Renal cortical epithelial cell (primary cell): ENCODE data around the gene PSMD8. TPM values are rescaled to one million over a fixed set of nuclear protein-coding genes. Genes with fewer than 3 reads are reported as not detected.
"Not testable (repeated sequence)": the region's sequence is repeated elsewhere in the genome, so short reads cannot be mapped to it uniquely, and the experiment has no call there.

Experiments used
- DNase-seq: peaks from one replicate; pipeline ENCODE4 v3.0.0-alpha.2; 2011; ENCODE audit warnings: low read depth
- total RNA-seq: library from RNA; depleted of rRNA; stranded (reverse); fragments of >200 nt; gene quantifications from 2 replicates; pipeline ENCODE4 v1.2.3, GENCODE V29; 2014

Gene PSMD8
- total RNA-seq, 1 donor from 2014 or later = 206 TPM

- DNase-seq = peak; percentile 92
These were observed 13.4 kb downstream of the PSMD8 start, which contains the start of gene GGN for GRCh38 chr19:38387550-38388348. Gene GGN (minus strand): TSS chr19:38388034. CDS start chr19:38387261, 773 bp downstream.

- DNase-seq = no peak
These were observed 14.2 kb downstream of the PSMD8 start, which contains the start of gene SPRED3 for GRCh38 chr19:38388349-38389100. Gene SPRED3 (plus strand): TSS chr19:38388697. CDS start chr19:38390303, 1,606 bp downstream.

DNA sequence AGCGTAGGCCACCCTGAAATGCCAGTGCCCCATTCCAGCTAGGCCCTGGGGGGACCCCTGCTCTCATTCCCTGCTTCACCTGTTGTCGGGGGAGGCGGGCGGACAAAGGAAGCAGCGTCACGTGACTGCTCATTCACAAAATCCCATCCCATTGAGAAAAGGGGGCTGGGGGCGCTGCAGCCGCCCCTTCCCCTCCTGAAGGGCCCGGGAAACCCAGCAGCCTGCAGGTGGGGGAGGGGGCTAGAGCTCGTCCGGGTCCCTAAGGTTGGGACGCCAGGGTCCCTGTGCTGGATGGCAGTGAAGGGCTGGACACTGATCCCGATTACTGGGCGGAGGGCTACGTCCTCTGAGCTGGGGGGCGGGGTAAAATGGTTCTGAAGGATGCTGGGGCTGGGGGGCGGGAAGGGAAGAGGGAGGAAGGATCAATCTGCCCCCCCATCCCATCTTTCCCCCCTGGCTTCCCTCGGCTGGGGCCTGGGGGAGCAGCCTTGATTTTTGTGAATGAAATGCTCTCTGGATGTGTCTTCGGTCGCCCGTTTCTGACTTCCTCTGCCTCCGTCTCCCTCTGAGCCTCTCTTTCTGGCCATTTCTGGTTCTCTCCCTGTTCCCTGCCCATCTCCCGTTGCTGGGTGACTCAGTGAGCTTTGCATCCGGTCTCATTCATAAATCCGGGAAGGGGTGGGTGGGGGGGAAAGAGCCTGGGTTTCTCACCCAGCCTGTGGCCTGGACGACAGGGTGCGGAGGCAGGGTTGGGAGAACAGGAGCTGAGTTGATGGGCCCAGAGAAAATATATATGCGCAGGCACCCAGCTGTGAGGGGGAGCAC, 14.9 kb downstream of the PSMD8 start:
- peak; percentile 75 for DNase-seq

DNA sequence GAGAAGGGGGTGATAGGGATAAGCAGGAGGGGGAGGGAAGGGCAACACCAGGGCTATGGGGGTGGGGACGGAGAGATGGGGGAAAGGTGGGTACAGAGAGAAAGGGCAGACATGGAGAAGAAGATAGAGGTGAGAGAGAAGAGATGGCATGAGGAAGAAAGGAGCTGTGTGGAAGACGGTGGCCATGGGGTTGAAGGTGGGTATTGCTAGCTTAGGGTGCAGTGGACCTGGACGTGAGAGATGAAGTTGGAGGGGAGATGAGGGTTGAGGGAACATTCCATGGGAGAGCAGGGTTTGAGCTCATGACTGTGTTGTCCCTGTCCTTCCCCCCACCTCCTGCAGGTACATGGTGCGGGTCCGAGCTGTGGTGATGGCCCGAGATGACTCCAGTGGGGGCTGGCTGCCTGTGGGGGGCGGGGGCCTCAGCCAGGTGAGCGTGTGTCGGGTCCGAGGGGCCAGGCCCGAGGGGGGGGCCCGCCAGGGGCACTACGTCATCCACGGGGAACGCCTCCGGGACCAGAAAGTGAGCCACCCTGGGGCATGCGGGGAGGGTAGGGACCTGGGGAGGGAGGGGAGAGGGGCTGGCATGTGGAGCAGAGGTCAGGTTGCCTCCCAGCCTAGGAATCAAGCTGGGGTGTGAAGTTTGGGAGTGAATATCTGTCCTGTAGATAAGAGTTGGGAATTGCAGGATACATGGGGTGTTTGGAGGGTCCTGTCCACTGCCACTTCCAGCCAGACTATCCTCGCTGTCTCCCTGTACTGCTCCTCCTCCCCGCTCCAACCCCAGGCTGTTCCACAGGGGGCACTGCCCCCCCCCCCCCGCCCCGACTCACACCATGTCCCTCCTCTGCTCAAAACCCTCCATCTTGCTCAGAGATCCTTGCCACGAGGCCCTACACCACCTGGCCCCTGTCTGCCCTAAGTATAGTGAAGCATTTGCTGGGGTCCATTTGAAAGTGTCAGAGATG, 15.9 kb downstream of the PSMD8 start:
- DNase-seq = no peak

DNA sequence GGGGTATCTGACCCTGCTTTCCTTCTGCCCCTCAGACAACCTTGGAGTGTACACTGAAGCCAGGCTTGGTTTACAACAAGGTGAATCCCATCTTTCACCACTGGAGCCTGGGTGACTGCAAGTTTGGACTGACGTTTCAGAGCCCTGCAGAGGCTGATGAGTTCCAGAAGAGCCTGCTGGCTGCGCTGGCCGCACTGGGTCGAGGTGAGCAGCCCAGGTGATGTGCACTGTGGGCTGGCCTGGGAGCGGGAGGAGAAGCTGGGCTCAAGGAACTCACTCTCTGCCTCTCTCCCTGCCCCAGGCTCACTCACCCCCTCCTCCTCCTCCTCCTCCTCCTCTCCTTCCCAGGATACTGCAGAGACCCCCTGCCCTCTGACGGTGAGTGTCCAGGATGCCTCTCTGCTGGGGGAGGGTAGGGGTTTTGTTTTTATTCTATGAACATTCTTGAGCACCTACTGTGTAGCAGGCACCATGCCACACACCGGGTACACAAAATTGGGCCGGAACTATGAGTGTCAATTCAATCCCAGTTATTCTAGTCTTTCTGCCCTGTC, 17.6 kb downstream of the PSMD8 start:
- no peak for DNase-seq

DNA sequence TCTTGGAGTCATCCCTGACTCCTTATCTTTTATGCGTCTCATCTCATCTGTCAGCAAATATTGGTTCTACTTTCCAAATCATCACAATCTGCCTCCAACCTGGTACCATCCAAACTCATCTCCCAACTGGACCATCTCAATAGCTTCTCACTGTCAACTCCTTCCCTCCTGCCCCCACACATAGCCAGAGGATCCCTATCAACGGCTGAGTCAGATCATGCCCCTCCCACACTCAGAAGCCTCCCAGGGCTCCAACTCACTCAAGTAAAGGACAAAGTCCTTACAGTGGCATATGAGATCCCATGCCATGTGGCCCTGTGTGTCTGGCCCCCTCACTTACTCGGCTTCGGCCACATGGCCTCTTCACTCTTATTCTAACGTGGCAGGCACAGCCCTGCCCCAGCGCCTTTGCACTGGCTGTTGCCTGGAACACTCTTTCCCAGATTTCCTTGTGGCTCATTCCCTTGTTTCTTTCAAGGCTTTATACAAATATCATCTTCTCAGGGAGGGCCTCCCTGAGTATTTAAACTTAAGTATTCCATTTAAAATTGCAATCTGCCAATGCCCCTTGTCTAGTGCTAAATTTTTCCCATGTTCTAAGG, 18.4 kb downstream of the PSMD8 start:
- peak; percentile 48 for DNase-seq

DNA sequence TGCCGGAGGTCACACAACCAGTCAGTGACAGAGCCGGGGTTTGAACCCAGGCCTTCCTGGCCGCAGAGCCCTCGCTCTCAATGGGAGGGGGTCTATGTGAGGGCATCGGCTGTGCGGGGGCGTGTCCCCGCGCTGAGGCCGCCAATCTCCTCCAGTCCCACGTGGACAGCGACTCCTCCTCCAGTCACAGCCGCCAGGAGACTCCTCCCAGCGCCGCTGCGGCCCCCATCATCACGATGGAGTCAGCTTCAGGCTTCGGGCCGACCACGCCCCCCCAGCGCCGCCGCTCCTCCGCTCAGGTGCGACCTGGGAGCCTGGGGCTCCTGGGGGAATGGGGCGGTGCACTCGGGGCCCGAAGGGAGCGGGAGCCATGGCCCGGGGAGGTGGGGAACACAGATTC, 20.1 kb downstream of the PSMD8 start:
- no peak for DNase-seq

DNA sequence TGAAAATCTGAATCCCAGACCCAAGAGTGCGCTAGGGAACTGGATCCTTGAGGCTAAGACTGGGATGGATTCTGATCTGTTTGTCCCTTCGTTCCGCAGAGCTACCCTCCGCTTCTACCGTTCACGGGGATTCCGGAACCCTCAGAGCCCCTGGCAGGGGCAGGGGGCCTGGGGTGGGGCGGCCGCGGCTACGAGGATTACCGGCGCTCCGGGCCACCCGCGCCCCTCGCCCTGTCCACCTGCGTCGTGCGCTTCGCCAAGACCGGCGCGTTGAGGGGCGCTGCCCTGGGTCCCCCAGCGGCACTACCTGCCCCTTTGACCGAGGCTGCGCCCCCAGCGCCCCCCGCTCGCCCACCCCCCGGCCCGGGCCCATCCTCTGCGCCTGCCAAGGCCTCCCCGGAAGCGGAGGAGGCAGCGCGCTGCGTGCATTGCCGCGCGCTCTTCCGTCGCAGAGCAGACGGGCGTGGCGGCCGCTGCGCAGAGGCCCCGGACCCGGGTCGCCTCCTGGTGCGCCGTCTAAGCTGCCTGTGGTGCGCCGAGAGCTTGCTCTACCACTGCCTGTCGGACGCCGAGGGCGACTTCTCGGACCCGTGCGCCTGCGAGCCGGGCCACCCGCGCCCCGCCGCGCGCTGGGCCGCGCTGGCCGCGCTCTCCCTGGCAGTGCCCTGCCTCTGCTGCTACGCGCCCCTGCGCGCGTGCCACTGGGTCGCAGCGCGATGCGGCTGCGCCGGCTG, 21.2 kb downstream of the PSMD8 start:
- DNase-seq = no peak

DNA sequence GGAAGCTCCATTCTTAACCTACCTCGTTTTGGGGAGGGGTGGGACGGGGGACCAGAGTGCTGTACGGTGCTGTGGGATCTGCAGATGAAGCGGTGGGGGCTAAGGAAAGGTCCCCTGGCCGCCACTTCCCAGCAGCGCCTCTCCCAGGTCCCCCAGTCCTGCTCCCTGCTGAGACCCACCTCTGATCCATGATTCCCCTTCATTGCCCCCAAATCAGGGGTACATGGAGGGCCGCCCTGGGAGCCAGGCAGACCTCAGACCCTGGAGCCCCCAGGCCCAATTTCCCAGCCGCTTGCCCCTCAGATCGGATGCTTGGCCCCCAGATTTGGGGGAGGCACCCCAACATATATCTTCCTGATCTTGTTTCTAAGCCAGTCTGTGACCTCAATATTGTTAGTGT, 24.7 kb downstream of the PSMD8 start:
- no peak for DNase-seq

DNA sequence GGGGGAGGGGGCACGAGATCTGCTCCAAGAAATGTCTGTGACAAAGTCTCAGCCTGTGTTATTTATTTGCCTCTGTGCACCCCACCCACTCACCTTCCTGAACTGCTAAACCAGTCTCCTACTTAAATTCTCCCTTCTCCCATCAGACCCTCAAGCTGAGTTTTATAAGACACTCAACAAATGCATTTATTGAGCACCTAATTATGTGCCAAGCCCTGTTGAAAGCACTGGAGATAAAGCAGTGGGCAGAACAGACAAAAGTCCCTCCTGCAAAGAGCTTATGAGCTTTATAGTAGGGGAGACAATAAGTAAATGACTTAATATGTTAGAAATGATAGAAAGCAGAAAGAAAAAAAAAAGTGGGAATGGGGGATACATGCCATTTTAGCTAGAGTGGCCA, 25.2 kb downstream of the PSMD8 start:
- no peak for DNase-seq

GRCh38 chr19:38400361-38400760, 26.0 kb downstream of the PSMD8 start:
- no peak for DNase-seq

GRCh38 chr19:38401148-38401547, 26.8 kb downstream of the PSMD8 start:
- DNase-seq = peak; percentile 57

- DNase-seq = no peak
These were observed 28.2 kb downstream of the PSMD8 start for GRCh38 chr19:38402623-38402966.

DNA sequence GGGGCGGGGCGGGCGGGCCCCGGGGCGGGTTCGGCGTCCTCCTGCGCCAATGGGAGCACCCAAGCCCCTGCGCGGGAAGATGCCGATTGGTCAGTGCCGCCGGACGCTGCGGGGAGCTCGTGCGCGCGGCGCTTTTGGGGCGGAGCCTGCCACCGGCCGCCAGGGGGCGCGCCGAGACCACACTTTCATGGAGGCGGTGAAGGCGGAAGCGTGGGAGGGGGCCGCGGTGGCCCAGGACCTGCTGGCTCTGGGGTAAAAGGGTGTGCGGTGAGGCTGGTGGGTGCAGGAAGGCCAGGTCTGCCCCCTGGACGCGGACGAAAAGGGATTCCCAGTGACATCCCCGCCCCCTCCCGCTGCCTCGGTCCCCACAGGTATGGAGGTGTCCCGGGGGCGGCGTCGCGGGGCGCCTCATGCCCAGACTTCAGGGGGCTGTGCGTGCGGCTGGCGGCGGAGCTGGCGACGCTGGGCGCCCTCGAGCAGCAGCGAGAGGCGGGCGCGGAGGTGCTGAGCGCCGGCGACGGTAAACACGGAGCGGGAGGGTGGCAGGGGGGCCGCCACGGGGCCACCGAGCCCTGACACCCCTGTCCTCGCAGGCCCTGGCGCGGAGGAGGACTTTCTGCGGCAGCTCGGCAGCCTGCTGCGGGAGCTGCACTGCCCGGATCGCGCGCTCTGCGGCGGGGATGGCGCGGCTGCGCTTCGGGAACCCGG, 28.8 kb downstream of the PSMD8 start, which contains the start of gene FAM98C:
Gene FAM98C (plus strand): TSS at position 127 of the 708 bp plus-strand sequence. CDS start 61 bp downstream, at position 188.
- peak; percentile 84 for DNase-seq

DNA sequence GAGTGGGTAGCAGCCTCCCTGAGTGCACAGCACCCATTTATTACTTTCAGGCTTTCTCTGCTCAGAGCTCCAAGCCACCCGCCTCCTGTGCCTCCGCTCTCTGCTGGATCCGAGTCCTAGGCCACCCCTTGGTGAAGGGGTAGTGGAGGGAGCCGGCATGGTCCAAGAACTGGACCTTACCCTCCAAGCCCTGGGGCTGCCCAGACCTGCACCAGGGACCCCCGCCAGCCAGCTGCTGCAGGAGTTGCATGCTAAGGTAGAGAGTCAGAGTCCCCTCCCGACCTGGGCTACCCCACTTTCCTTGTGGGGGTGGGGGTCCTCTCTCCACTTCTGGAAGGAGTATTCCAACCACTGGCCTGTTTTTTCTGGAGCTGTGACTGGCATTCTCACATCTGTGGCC, 30.5 kb downstream of the PSMD8 start:
- DNase-seq = no peak

DNA sequence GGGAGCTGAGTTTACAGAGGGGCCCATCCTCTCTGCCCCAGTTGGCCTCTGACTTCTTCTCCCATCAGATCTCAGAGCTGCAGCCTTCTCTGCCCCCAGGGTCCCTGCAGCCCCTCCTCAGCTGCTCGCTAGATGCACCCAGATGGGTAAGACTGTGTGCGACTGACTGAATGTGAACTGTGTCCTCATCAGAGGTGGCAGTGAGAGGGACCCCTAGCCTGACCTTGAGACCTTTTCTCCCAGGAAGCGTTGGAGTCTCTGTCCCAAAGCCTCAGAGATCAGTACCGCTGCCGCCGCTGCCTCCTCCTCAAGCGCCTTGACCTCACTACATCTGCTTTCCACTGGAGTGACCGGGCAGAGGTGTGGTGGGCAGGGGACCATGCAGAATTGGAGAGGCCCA, 30.9 kb downstream of the PSMD8 start:
- no peak for DNase-seq

GRCh38 chr19:38409631-38410133, 35.3 kb downstream of the PSMD8 start:
- DNase-seq = no peak

DNA sequence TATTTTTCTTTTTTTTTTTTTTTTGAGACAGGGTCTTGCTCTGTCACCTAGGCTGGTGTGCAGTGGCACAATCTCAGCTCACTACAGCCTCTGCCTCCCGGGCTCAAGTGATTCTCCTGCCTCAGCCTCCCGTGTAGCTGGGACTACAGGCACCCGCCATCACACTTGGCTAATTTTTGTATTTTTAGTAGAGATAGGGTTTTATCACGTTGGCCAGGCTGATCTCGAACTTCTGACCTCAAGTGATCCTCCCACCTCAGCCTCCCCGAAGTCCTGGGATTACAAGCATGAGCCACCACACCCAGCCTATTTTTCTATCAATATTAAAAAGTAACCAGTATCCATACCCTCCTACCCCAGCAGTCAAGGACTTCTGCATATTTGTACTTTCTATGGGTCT, 36.0 kb downstream of the PSMD8 start:
- not testable (repeated sequence) for DNase-seq
